ENCODE measurements around the gene CDC7. TPM values are rescaled to one million over a fixed set of nuclear protein-coding genes. Genes with fewer than 3 reads are reported as not detected.

Gene CDC7
- total RNA-seq, 1 donor from 2014 or later = 0.60 TPM

GRCh38 chr1:91568261-91568660 is 67.6 kb downstream of the CDC7 start:
- no peak overlapping the region for H3K4me3 ChIP-seq
- intact Hi-C loops (cut with micrococcal nuclease) = no loop called here
- no peaks in the 10 kb centered on the region for H3K36me3 ChIP-seq
- H3K9me3 ChIP-seq (replicated peaks) = peaks cover 13% of the 10 kb centered on the region
- H3K4me1 ChIP-seq = peaks cover 37% of the 10 kb centered on the region
- H3K27ac ChIP-seq (replicated peaks) = no peak overlapping the region
- no peak for TF ChIP-seq CTCF (IDR thresholded peaks at IDR 0.05; ENCODE audit: borderline replicate concordance)
- no peaks in the 10 kb centered on the region for H3K27me3 ChIP-seq (ENCODE audit: low read depth)
- no peak for DNase-seq

GRCh38 chr1:91569411-91570119 is 68.9 kb downstream of the CDC7 start:
- intact Hi-C loops (cut with micrococcal nuclease) = no loop called here
- H3K27ac ChIP-seq (replicated peaks) = peak overlapping the region; percentile 88
- H3K36me3 ChIP-seq = no peaks in the 10 kb centered on the region
- DNase-seq = peak; percentile 86
- TF ChIP-seq CTCF (IDR thresholded peaks at IDR 0.05; ENCODE audit: borderline replicate concordance) = no peak
- peak overlapping the region; percentile 7 for H3K4me3 ChIP-seq
- H3K27me3 ChIP-seq (ENCODE audit: low read depth) = no peaks in the 10 kb centered on the region
- H3K9me3 ChIP-seq (replicated peaks) = peaks cover 3% of the 10 kb centered on the region
- H3K4me1 ChIP-seq = peaks cover 37% of the 10 kb centered on the region

GRCh38 chr1:91570120-91570448 is 69.4 kb downstream of the CDC7 start:
- Histone ChIP-seq H3K9me3 (replicated peaks) (peaks cover 3% of the 10 kb centered on the region), H3K27me3 (ENCODE audit: low read depth) (no peaks in the 10 kb centered on the region), H3K4me1 (peaks cover 34% of the 10 kb centered on the region), H3K27ac (replicated peaks) (peak overlapping the region; percentile 88), H3K4me3 (no peak overlapping the region), H3K36me3 (no peaks in the 10 kb centered on the region)
- no peak for DNase-seq
- TF ChIP-seq CTCF (IDR thresholded peaks at IDR 0.05; ENCODE audit: borderline replicate concordance) = no peak
- intact Hi-C loops (cut with micrococcal nuclease) = no loop called here

GRCh38 chr1:91572044-91572443 is 71.4 kb downstream of the CDC7 start:
- DNase-seq = no peak
- intact Hi-C loops (cut with micrococcal nuclease) = no loop called here
- TF ChIP-seq CTCF (IDR thresholded peaks at IDR 0.05; ENCODE audit: borderline replicate concordance) = no peak
- Histone ChIP-seq H3K4me1 (peaks cover 35% of the 10 kb centered on the region), H3K4me3 (no peak overlapping the region), H3K27me3 (ENCODE audit: low read depth) (no peaks in the 10 kb centered on the region), H3K27ac (replicated peaks) (no peak overlapping the region), H3K9me3 (replicated peaks) (peaks cover 3% of the 10 kb centered on the region), H3K36me3 (no peaks in the 10 kb centered on the region)

Other genes with a start within 250 kb of the CDC7 start
- 1.7 TPM for gene HFM1, start 96.0 kb upstream of the CDC7 start, total RNA-seq

Measured in left ventricle myocardium inferior (tissue), 1 donor.